AG09309 (cell line): ENCODE data around the gene CXCL12.

Source experiments
- DNase-seq: peaks from one replicate; pipeline ENCODE4 v3.0.0-alpha.2; 2010; ENCODE audit warnings: low read depth
- H3K4me3 ChIP-seq: 2 replicates; pipeline ENCODE4 v1.5.1; 2011; ENCODE audit warnings: mild to moderate bottlenecking, low read depth, low read length, moderate library complexity; ENCODE audit not compliant: control insufficient read depth
- CTCF ChIP-seq: IDR thresholded peaks from 2 replicates; pipeline ENCODE4 v1.5.1; 2011; ENCODE audit warnings: mild to moderate bottlenecking, low read depth, low read length, inconsistent platforms; ENCODE audit not compliant: insufficient read depth, control insufficient read depth; ENCODE audit errors: missing control alignments

CXCL12 gene

GRCh38 chr10:44416021-44416771 lies 31.3 kb upstream of the CXCL12 start:
- no peak for TF ChIP-seq CTCF
- DNase-seq: no peak
- H3K4me3 ChIP-seq: no peak overlapping the region

- TF ChIP-seq CTCF: no peak
- no peak for DNase-seq
Measured at GRCh38 chr10:44415121-44415520, 30.2 kb upstream of the CXCL12 start.

GRCh38 chr10:44413416-44413815 lies 28.5 kb upstream of the CXCL12 start:
- no peak for TF ChIP-seq CTCF
- DNase-seq: no peak
- H3K4me3 ChIP-seq: no peak overlapping the region

More at GRCh38 chr10:44415121-44415520, 30.2 kb upstream of the CXCL12 start:
- H3K4me3 ChIP-seq: no peak overlapping the region

- no peak for TF ChIP-seq CTCF
- H3K4me3 ChIP-seq: no peak overlapping the region
- no peak for DNase-seq
Measured at GRCh38 chr10:44411251-44411650, 26.4 kb upstream of the CXCL12 start.

- DNase-seq: no peak
- no peak overlapping the region for H3K4me3 ChIP-seq
- TF ChIP-seq CTCF: no peak
Measured at GRCh38 chr10:44404741-44405437, 20.0 kb upstream of the CXCL12 start.

GRCh38 chr10:44402465-44403195 lies 17.7 kb upstream of the CXCL12 start:
- H3K4me3 ChIP-seq: no peak overlapping the region
- no peak for DNase-seq
- TF ChIP-seq CTCF: no peak
